Endothelial cell of umbilical vein (primary cell): ENCODE results near the gene MSX2.

Experiments
- EZH2 ChIP-seq: IDR thresholded peaks from 2 replicates; pipeline ENCODE4 v1.6.1; 2012; ENCODE audit warnings: borderline replicate concordance, low read depth, mild to moderate bottlenecking, moderate library complexity, low read length, inconsistent platforms; ENCODE audit not compliant: severe bottlenecking
- FOS ChIP-seq: IDR thresholded peaks from 2 replicates; pipeline ENCODE4 v1.6.1; 2011; ENCODE audit warnings: mild to moderate bottlenecking, low read length, moderate library complexity, borderline replicate concordance; ENCODE audit not compliant: insufficient read depth
- GATA2 ChIP-seq: IDR thresholded peaks from 2 replicates; pipeline ENCODE4 v1.7.0; 2011; ENCODE audit warnings: low read depth, mild to moderate bottlenecking, moderate library complexity, mixed read lengths, low read length; ENCODE audit not compliant: insufficient read length, insufficient read depth
- JUN ChIP-seq: IDR thresholded peaks from 2 replicates; pipeline ENCODE4 v1.6.1; 2011; ENCODE audit warnings: borderline replicate concordance, low read depth; ENCODE audit not compliant: insufficient read length, insufficient read depth
- MYC ChIP-seq: IDR thresholded peaks from one replicate; pipeline ENCODE4 v1.6.1; 2011; ENCODE audit warnings: mild to moderate bottlenecking, low read depth, low read length
- POLR2A ChIP-seq: IDR thresholded peaks from 2 replicates; pipeline ENCODE4 v1.6.1; 2012; ENCODE audit warnings: low read depth, mild to moderate bottlenecking, control low read depth, low read length
- POLR2AphosphoS5 ChIP-seq: IDR thresholded peaks from 2 replicates; pipeline ENCODE4 v1.6.1; 2012; ENCODE audit warnings: low read depth, mild to moderate bottlenecking, control low read depth, low read length, moderate library complexity; ENCODE audit not compliant: insufficient read depth
- TF ChIP-seq, protein P1 (sequence below): IDR thresholded peaks from 2 replicates; pipeline ENCODE4 v1.6.1; 2011; ENCODE audit not compliant: insufficient read depth, insufficient read length
- TF ChIP-seq, protein P2 (sequence below), 2 donors: IDR thresholded peaks; 1 replicate in 1 of 2; 2 replicates in 1 of 2; pipeline ENCODE4 v1.5.1; 2011; ENCODE audit warnings: low read length in 2 of 2, mild to moderate bottlenecking in 2 of 2, moderate library complexity in 2 of 2, control low read depth in 1 of 2, inconsistent platforms in 1 of 2, low read depth in 1 of 2; ENCODE audit not compliant: insufficient read depth in 1 of 2; ENCODE audit errors: extremely low read depth in 1 of 2

DNA sequence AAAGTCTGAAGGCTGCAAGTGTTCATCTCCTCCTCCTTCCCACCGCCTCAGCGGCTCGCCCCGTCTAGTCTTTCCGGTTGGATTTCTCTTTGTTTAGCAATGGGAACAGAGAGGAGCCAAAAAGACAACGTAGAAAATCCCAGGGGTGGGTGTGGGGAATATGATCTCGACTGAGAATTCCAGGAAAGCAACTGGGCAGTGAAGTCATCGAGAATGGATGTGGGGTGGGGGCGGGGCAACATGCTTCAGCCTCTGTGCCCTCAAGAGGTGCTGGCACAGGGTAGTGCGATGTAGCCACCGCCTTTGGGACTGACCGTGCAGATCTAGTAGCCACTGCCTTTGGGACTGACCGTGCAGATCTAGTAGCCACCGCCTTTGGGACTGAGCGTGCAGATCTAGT, 12.9 kb downstream of the MSX2 start:
- TF ChIP-seq, protein P1, sequence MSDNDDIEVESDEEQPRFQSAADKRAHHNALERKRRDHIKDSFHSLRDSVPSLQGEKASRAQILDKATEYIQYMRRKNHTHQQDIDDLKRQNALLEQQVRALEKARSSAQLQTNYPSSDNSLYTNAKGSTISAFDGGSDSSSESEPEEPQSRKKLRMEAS: no peak
- TF ChIP-seq POLR2A: no peak
- TF ChIP-seq JUN: no peak
- TF ChIP-seq, protein P2, sequence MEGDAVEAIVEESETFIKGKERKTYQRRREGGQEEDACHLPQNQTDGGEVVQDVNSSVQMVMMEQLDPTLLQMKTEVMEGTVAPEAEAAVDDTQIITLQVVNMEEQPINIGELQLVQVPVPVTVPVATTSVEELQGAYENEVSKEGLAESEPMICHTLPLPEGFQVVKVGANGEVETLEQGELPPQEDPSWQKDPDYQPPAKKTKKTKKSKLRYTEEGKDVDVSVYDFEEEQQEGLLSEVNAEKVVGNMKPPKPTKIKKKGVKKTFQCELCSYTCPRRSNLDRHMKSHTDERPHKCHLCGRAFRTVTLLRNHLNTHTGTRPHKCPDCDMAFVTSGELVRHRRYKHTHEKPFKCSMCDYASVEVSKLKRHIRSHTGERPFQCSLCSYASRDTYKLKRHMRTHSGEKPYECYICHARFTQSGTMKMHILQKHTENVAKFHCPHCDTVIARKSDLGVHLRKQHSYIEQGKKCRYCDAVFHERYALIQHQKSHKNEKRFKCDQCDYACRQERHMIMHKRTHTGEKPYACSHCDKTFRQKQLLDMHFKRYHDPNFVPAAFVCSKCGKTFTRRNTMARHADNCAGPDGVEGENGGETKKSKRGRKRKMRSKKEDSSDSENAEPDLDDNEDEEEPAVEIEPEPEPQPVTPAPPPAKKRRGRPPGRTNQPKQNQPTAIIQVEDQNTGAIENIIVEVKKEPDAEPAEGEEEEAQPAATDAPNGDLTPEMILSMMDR (IDR thresholded peaks at IDR 0.05; ENCODE audit: extremely low read depth in 1 of 2, insufficient read depth in 1 of 2, low read depth in 1 of 2, low read length in 2 of 2): no peak
- TF ChIP-seq FOS: no peak
- TF ChIP-seq EZH2: no peak
- no peak for TF ChIP-seq POLR2AphosphoS5
- TF ChIP-seq MYC: no peak
- TF ChIP-seq GATA2: no peak
